Muscle of back (tissue), 11 donors: Measurements from ENCODE around the gene ALG14. TPM values are rescaled to one million over a fixed set of nuclear protein-coding genes. Genes with fewer than 3 reads are reported as not detected.

Experiments used
- DNase-seq, 3 donors: peaks; one replicate each; pipeline versions ENCODE4 v3.0.0 to v3.0.0-alpha.2; 2013
- polyA plus RNA-seq, 10 donors: library from polyadenylated mRNA; unstranded; fragments of 120-200 nt; gene quantifications; one replicate each; pipeline ENCODE4 v1.2.1, GENCODE V29; 2013; ENCODE audit not compliant: insufficient read length in 10 of 10

Gene ALG14
- polyA plus RNA-seq, 10 donors: 3.8 to 11.3 (median 6.1) TPM

GRCh38 chr1:94986783-94987182 is 86.0 kb downstream of the ALG14 start:
- DNase-seq: no peak

GRCh38 chr1:94983171-94983739 is 89.5 kb downstream of the ALG14 start:
- DNase-seq: peak in 2 of 3 donors; percentile 73 to 78

- DNase-seq: peak in 1 of 3 donors; percentile 87
Observed at GRCh38 chr1:94982398-94982797, 90.4 kb downstream of the ALG14 start.

DNA sequence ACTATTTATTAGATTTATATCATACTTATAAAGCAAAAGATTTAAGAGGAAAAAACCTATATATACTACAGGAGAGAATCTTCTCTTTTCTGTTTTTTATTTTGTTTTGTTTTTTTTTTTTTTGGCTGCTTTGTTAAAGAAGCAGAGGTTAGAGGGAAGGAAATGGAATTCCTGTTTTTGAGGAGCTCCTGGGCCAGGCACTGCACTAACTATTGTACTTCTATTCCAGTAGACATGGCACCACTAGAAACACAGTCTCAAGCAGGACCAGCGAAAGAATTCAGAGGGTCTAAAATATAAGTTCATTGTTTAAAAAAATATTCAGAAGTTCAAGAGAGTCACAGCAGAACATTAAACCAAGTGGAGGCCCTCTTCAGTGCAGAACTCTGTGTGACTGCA is 91.2 kb downstream of the ALG14 start:
- peak in 1 of 3 donors; percentile 43 for DNase-seq

DNA sequence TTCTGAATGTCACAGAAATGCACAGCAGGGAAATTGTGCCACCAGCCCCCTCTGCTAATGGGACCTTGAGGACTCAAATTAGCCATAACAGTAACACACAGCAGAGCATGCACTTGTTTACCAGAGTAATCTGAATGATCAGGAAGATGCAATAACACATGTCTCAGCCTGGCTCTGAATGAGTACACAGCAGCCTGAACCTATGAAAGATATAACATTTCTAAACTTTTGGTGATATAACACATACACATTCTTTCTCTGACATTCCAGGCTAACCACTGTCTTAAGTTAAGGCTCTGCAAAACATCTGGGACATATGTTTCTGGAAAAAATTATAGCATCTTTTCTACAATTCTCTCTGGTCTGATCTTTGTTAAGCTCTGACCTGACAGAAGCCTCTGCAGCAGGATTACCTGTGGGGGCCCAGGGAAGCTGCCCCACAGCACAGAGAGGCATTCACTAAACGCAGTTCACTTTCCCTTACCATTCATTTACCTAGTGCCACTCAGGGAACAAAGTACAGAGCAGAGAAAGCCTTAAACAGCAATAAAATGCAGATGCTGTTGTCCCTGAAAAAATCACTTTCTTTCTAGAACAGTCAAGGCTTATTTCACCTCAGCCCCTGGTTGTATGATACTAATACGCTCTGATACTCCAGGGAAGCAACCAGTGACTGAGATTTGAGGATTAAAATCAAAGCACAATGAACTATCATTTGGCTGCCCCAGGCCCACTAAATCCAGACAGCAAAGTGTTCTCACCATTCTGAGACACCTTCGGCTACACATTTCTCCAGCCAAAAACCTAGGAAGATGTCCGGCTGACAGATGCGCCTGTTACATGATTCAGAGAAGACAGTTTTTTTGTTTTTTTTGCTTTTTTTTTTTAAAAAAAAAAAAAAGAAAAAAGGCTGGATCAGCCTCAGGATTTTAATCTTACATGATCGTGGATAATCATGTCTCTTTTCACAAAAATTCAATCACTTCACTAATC is 91.9 kb downstream of the ALG14 start:
- DNase-seq: peak in 1 of 3 donors; percentile 72

DNA sequence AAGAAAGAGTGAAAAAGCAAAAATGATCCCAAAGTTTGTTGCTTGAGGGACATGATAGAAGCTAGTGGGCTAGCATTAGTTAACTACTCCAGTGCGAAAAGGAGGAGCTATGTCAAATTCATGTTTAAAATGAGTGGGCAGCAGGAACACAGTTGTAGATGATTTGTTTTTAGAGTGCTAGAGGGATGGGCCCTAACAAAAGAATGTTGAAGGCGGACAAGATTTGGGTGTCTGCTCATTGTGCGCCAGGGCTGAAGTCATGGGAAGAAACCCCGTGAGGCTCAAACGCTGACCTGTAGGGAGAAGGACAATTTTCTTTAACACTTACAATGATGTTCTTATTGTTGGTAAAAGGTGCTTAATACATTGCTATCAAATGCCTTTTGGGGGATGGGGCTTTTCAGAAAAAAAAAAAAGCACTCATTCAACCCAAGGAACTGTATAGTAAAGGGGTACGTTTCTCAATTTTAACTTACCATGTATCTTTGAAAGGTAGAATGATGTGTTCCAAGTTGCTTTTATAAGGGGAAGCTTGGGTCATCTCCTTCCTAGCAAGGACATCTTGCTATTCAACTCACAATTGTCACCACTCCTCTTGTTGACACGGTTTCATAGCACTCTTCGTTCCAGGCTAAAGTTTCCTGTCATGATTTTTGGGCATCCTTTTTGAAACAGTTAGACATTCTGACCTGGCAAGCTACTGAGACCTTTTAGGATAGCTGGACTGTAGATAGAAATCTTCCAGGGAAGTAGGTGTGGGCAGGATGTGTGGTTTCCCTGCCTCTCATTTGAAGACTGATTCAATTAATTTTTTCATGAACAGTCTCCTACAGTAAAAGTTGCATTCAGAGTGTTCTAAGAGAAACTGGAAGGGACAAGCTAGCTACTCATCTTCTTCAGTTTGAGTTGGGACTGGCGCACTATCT is 92.8 kb downstream of the ALG14 start:
- peak in 1 of 3 donors; percentile 56 for DNase-seq

- no peak for DNase-seq
Observed at GRCh38 chr1:94979131-94979530, 93.6 kb downstream of the ALG14 start.

DNA sequence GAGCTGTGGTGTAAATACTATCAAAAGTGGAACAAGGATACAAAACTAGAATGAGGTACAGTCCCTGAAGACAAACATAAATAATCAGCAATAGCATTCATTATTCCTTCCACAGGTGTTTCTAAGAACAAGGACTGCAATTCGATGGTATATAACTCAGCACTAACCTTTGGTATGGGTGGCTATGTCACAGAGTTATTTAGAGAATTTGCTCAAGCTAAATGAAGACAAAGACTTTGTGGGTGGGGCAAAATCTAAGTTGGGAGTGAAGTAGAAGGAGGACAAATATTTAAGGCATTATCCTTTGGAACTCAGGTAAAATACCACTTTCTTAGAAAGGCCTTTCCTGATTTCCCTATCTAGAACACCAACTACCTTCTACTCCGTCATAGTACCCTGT is 94.3 kb downstream of the ALG14 start:
- DNase-seq: no peak

- DNase-seq: no peak
Observed at GRCh38 chr1:94976971-94977548, 95.7 kb downstream of the ALG14 start.

GRCh38 chr1:94974824-94975223 is 97.9 kb downstream of the ALG14 start:
- peak in 2 of 3 donors; percentile 33 to 87 for DNase-seq

- DNase-seq: peak; percentile 76 to 90 (median 79)
Observed at GRCh38 chr1:94974241-94974640, 98.5 kb downstream of the ALG14 start.

DNA sequence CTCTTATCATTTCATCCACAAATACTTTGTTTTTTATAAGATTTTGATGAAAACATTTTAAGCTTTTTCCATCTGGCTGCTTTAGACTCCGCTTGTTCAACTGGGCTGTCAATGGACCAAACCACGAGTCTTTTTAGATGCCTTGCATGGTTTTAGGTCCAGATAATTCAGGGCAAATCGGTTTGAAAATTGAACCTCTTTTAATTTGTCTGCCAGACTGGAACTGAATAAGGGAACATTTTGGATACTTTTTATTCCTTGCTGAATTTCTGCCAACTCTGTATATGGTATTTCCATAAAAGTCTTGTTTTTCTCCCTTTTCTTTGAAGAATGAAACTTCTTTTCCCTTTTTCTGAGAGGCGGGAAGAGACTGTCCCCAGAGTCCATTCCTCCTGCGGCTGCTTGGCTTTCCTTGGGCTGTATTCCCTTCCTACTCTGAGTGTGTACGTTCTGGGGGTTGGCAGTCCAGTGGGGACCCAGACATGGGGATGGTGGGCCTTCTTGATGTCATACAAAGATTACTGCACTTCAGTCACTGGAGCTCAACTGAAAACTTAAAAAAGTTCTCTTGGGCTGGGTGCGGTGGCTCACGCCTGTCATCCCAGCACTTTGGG is 99.3 kb downstream of the ALG14 start:
- peak in 2 of 3 donors; percentile 72 to 81 for DNase-seq

DNA sequence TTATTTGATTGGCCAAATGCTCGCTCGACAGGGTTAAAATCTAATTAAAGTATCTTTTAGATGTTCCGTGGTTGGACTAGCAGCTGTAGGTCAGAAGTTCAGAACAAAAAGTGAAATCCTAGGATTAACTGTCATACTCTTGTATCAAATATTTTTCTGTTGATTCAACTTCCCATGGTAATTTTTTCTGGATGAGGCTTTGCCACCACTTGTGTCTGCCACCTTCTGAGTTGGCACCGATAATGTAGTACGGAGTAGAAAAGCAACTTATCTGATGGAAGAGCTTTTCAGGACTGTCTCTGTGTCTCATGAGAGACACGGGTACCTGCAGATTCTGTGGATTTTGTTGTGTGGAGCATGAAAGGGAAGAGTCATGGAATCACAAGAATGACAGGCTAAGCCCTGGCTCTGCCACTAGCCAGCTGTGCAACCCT is 101.2 kb downstream of the ALG14 start:
- DNase-seq: peak in 2 of 3 donors; percentile 27 to 66

GRCh38 chr1:94970783-94971182 is 102.0 kb downstream of the ALG14 start:
- DNase-seq: peak in 1 of 3 donors; percentile 29

GRCh38 chr1:94969137-94969536 is 103.6 kb downstream of the ALG14 start:
- DNase-seq: no peak

- DNase-seq: peak in 1 of 3 donors; percentile 23
Observed at GRCh38 chr1:94966033-94966432, 106.7 kb downstream of the ALG14 start.

DNA sequence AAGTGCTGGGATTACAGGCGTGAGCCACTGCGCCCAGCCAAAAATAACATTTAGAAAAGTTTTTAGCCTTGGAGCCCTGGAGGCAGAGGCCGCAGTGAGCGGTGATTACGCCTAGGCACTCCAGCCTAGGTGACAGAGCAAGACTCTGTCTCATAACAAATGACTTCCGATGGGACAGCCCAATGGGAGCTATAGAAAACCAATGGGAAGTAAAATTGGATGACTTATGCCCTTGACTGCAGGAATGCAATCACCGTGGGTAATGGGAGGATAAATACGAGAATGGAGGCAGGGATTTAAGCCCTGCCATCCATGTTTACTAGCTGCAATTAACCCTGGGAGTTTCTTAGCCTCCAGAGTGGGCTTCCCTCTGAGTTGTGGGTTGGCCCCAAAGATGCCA is 108.9 kb downstream of the ALG14 start:
- DNase-seq: no peak

DNA sequence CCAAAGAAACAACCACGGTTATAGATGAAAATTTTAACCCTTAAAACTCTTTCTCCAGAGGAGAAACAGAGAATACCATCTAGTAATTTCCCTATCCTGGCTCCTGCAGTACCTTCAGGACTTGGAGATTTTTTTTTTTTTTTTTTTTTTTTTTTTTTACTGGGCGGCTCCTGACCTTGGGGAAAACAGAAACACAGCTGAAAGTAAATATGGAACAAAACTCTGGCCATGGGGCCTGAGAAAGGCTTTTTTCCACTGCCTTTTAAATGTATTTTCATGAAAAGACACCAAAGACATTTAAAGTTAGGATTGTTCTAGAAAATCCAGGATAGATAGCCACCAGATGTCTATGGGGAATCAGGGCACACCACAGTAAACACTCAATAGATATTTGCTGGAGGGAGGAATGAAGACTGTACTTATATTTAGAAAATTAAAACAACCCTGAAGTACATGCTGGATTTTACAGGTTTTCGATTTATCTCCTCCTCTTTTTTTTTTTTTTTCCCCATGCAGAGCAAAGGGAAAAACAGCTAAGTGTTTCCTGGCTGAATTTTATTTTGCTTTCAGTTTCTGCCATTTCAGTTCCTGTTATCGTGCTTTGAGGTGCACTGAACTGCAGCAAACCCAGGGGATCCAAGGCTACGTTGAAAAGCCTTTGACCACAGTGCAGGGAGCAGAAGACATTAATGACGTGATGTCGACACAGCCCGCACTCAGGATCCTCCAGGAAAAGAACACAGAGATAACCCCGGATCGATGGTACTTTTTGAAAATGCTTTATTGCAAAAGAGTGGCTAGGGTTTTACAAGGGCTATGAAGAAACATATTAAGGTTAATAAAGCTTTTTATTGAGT is 110.1 kb downstream of the ALG14 start:
- DNase-seq: peak in 2 of 3 donors; percentile 67 to 86

GRCh38 chr1:94961988-94962387 is 110.8 kb downstream of the ALG14 start:
- peak in 1 of 3 donors; percentile 71 for DNase-seq

GRCh38 chr1:94961582-94961981 is 111.2 kb downstream of the ALG14 start:
- DNase-seq: peak in 1 of 3 donors; percentile 22
